Measurements from ENCODE around the gene MYO1H.
"Not testable (repeated sequence)": the region's sequence is repeated elsewhere in the genome, so short reads cannot be mapped to it uniquely, and the experiment has no call there.

The MYO1H gene

GRCh38 chr12:109393437-109394345 is 46.0 kb downstream of the MYO1H start (continued):
- TF ChIP-seq ZNF398 (tag by site-specific recombination; IDR thresholded peaks at IDR 0.05) (no peak), ZFHX2 (tag by site-specific recombination; conservative IDR thresholded peaks at IDR 0.05) (no peak), SALL2 (tag by site-specific recombination; IDR thresholded peaks at IDR 0.05; ENCODE audit: borderline replicate concordance) (no peak)

- no peaks in the 10 kb centered on the region for H3K4me1 ChIP-seq (ENCODE audit: control insufficient read depth, insufficient read depth, low read length)
- H3K36me3 ChIP-seq (ENCODE audit: control insufficient read depth in 2 of 2, insufficient read depth in 1 of 2, low read length in 2 of 2), result no peaks in the 10 kb centered on the region
- H3K27ac ChIP-seq (ENCODE audit: extremely low read depth, low read depth, low read length), result no peak overlapping the region
- TF ChIP-seq ZNF701 (tag by site-specific recombination; IDR thresholded peaks at IDR 0.05), result no peak
- TF ChIP-seq ZNF449 (tag by site-specific recombination; IDR thresholded peaks at IDR 0.05), result no peak
- TF ChIP-seq KLF17 (tag by site-specific recombination; IDR thresholded peaks at IDR 0.05), result no peak
- no peak for TF ChIP-seq ZNF610 (tag by site-specific recombination; IDR thresholded peaks at IDR 0.05; ENCODE audit: borderline replicate concordance)
- no peak for TF ChIP-seq ZNF791 (tag by site-specific recombination; IDR thresholded peaks at IDR 0.05)
- no peak for TF ChIP-seq ZFP41 (tag by site-specific recombination; IDR thresholded peaks at IDR 0.05; ENCODE audit: borderline replicate concordance)
- no peak for TF ChIP-seq ZNF510 (tag by site-specific recombination; IDR thresholded peaks at IDR 0.05; ENCODE audit: insufficient replicate concordance)
- no peak for TF ChIP-seq ZNF184 (tag by site-specific recombination; IDR thresholded peaks at IDR 0.05)
- no peak for TF ChIP-seq ZNF501 (tag by site-specific recombination; IDR thresholded peaks at IDR 0.05)
- TF ChIP-seq GLIS1 (tag by site-specific recombination; IDR thresholded peaks at IDR 0.05), result no peak
- no peak for TF ChIP-seq ZNF138 (tag by site-specific recombination; IDR thresholded peaks at IDR 0.05; ENCODE audit: borderline replicate concordance)
- TF ChIP-seq IKZF3 (tag by site-specific recombination; IDR thresholded peaks at IDR 0.05), result no peak
- ChIA-PET CTCF (interaction anchor here (0.6 to 4.0 kb wide), 12 partner anchors 8 to 820 kb away, joined by 3 to 42 read pairs (median 6); no protein-coding TSS in a partner anchor), POLR2A (no interaction called here)
- no peak overlapping the region for H3K4me3 ChIP-seq (ENCODE audit: low read depth, low read length)
- H3K9me3 ChIP-seq (ENCODE audit: control insufficient read depth, insufficient read depth, low read depth, low read length), result no peaks in the 10 kb centered on the region
These were observed 47.2 kb downstream of the MYO1H start for GRCh38 chr12:109394891-109395290.

GRCh38 chr12:109404841-109405240 is 57.1 kb downstream of the MYO1H start:
- CTCF ChIA-PET, result interaction anchor here (0.6 to 5.2 kb wide), 4 partner anchors 9 to 189 kb away, joined by 3 to 23 read pairs (median 4); no protein-coding TSS in a partner anchor
- H3K4me3 ChIP-seq (ENCODE audit: low read depth, low read length); POLR2A ChIA-PET; H3K36me3 ChIP-seq (ENCODE audit: control insufficient read depth in 2 of 2, insufficient read depth in 1 of 2, low read length in 2 of 2); H3K27ac ChIP-seq (ENCODE audit: extremely low read depth, low read depth, low read length); H3K4me1 ChIP-seq (ENCODE audit: control insufficient read depth, insufficient read depth, low read length); H3K9me3 ChIP-seq (ENCODE audit: control insufficient read depth, insufficient read depth, low read depth, low read length): not testable (repeated sequence)

GRCh38 chr12:109406147-109406546 is 58.4 kb downstream of the MYO1H start:
- H3K4me3 ChIP-seq (ENCODE audit: low read depth, low read length); H3K4me1 ChIP-seq (ENCODE audit: control insufficient read depth, insufficient read depth, low read length); POLR2A ChIA-PET; H3K36me3 ChIP-seq (ENCODE audit: control insufficient read depth in 2 of 2, insufficient read depth in 1 of 2, low read length in 2 of 2); H3K27ac ChIP-seq (ENCODE audit: extremely low read depth, low read depth, low read length); H3K9me3 ChIP-seq (ENCODE audit: control insufficient read depth, insufficient read depth, low read depth, low read length): not testable (repeated sequence)
- CTCF ChIA-PET, result interaction anchor here (0.7 to 5.2 kb wide), 5 partner anchors 12 to 76 kb away, joined by 3 to 23 read pairs (median 3); no protein-coding TSS in a partner anchor
